ENCODE measurements around the gene NRXN3.

The NRXN3 gene

DNA sequence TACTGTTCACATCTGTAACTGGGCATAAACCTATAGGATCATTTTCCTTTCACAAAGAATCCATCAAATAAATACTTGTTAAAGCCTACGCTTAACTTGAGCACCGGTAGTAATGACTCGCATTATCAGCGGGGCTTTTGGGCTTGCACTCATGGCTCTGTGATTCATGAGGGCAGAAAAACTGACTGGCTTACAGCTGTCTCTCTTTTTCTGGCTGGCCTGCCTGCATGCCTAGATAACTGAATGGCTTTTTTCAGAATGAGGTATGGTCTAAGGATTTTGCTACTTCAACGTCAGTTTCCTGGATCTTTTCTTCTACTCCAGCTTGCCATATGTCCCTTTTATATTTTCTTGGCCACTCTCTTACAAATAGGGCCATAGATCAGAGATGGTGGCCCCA is 531.1 kb downstream of the NRXN3 start:
- DNase-seq (ENCODE audit: extremely low read depth in 1 of 2, low read depth in 1 of 2) = no peak

DNA sequence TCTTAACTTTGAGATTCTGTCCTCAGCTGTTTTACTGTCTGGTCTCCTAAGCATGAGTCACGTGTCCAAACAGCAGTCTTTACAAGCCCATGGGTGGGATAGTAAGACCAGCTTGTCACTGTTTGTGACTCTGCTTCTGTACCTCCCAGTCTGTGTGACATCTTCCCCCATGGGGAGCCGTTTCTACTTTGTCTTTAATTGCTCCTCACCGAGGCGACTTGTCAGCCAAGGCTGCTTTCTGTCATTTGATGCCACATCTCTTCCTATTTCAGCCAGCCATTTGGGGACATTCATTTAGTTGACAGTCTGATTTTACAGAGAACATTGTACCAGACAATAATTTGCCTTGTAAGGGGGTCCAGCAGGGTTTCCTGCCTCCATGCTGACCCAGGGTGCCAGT is 534.8 kb downstream of the NRXN3 start:
- DNase-seq (ENCODE audit: extremely low read depth in 1 of 2, low read depth in 1 of 2) = no peak

DNA sequence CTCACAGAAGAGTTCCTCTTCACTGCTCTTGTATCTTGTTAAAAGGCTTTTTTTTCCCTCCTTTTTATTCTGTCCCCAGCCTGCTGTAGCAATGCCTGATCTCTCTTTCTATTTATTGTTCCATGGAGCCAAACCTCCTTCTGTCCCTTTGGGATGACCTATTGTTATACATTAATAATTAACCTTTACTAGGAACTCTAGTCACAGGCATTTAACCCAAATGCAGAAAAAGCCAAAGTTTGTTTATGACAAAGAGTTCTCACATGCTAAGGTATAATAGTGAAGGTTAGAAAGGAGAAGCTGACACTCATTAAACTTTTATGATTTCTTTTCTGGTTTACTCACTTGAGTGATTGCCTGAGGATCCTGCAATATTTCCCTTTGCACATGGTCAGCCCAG is 535.8 kb downstream of the NRXN3 start:
- DNase-seq (ENCODE audit: extremely low read depth in 1 of 2, low read depth in 1 of 2) = no peak

DNA sequence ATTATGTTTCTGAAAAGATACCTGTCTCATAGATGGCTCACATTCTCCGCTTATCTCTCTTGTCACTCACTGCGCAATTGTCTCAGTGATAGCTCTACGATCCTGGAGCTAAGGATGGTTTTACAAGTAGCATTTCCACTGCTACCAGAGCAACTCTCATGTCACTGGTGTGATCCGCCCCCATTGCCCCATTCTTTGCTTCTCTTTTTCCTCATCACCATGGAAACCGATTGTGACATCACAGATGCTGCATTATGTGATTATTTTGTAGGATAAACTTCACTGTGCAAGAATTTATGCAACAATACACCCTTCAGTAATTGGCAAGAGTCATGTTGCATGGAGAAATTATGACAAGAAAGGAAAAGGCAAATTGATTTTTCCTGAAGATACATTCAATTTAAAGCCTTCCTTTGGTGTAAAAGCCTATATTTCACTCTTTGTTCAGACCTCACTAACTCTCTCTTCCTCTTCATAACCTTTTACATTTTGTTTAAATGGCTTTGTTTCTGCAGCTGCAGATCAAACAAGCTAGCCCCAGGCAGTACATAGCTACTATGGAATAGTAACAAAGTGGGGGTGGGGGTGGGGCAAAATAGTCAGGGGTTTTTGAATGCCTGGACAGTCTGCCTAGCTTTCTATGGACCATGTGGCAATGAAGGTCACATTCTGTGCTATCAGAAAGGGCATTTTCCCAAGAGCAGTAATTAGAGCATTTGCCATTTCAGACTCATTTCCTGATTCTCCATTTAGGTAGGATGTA is 539.8 kb downstream of the NRXN3 start:
- DNase-seq (ENCODE audit: extremely low read depth in 1 of 2, low read depth in 1 of 2) = no peak

DNA sequence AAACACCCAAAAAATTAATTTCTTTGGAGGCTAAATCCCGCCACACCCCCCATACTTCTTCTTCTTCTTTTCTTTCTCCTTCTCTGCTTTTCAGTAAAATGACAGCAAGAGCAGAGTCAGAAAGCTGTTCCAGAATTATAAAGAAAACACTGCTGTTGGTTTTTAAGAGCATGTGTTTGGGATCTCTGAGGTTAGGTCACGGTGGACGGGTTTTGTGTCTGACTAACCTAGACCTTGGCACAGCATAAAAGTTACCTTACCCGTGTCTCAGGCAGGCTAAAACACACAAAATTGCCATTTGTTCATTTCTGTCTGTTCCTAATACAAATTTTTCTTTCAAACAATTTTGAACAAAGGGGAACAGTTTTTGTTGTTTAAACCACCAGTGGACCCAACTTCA is 540.8 kb downstream of the NRXN3 start:
- no peak for DNase-seq (ENCODE audit: extremely low read depth in 1 of 2, low read depth in 1 of 2)

- DNase-seq (ENCODE audit: extremely low read depth in 1 of 2, low read depth in 1 of 2) = no peak
These were observed 543.5 kb downstream of the NRXN3 start for GRCh38 chr14:78713716-78714115.

DNA sequence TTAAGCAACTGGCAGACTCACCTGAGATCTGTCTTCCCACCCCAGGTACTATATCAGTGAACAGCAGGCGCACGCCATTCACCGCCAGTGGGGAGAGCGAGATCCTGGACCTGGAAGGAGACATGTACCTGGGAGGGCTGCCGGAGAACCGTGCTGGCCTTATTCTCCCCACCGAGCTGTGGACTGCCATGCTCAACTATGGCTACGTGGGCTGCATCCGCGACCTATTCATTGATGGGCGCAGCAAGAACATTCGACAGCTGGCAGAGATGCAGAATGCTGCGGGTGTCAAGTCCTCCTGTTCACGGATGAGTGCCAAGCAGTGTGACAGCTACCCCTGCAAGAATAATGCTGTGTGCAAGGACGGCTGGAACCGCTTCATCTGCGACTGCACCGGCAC is 544.5 kb downstream of the NRXN3 start:
- DNase-seq (ENCODE audit: extremely low read depth in 1 of 2, low read depth in 1 of 2) = no peak

GRCh38 chr14:78721756-78722480 is 551.7 kb downstream of the NRXN3 start:
- no peak for DNase-seq (ENCODE audit: extremely low read depth in 1 of 2, low read depth in 1 of 2)

- DNase-seq (ENCODE audit: extremely low read depth in 1 of 2, low read depth in 1 of 2) = no peak
These were observed 554.9 kb downstream of the NRXN3 start for GRCh38 chr14:78725086-78725485.

- no peak for DNase-seq (ENCODE audit: extremely low read depth in 1 of 2, low read depth in 1 of 2)
These were observed 566.9 kb downstream of the NRXN3 start for GRCh38 chr14:78737116-78737515.

GRCh38 chr14:78737601-78738000 is 567.4 kb downstream of the NRXN3 start:
- DNase-seq (ENCODE audit: extremely low read depth in 1 of 2, low read depth in 1 of 2) = no peak

DNA sequence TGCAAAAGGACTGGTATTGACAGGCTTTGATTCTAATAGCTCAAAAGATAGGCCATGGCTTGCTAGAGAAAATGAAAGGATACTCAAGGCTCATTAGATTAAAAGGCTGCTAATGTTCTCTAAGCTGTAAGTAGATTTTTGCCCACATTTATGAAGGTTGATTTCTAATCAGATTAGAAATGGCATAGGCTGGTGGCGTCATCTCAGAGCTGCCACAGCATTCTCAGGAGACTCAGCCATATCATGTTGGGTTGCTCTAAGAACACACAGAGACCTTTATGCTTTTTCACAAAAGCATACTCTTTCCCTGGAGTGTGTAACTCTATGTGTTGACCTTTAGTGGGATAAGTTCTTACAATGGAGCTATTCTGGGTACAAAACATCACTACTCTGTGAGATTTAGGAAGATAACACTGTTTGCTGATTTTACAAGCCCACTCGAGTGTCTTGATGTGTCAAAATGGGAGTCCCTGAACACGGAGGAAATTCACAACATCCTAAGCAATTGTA is 576.0 kb downstream of the NRXN3 start:
- DNase-seq (ENCODE audit: extremely low read depth in 1 of 2, low read depth in 1 of 2) = no peak

GRCh38 chr14:78747813-78748212 is 577.6 kb downstream of the NRXN3 start:
- no peak for DNase-seq (ENCODE audit: extremely low read depth in 1 of 2, low read depth in 1 of 2)

- no peak for DNase-seq (ENCODE audit: extremely low read depth in 1 of 2, low read depth in 1 of 2)
These were observed 582.5 kb downstream of the NRXN3 start for GRCh38 chr14:78752518-78753188.

GRCh38 chr14:78754059-78754458 is 583.9 kb downstream of the NRXN3 start:
- no peak for DNase-seq (ENCODE audit: extremely low read depth in 1 of 2, low read depth in 1 of 2)

- no peak for DNase-seq (ENCODE audit: extremely low read depth in 1 of 2, low read depth in 1 of 2)
These were observed 588.2 kb downstream of the NRXN3 start for GRCh38 chr14:78758333-78758732.

- no peak for DNase-seq (ENCODE audit: extremely low read depth in 1 of 2, low read depth in 1 of 2)
These were observed 592.2 kb downstream of the NRXN3 start for GRCh38 chr14:78762331-78762730.

GRCh38 chr14:78763746-78764145 is 593.6 kb downstream of the NRXN3 start:
- DNase-seq (ENCODE audit: extremely low read depth in 1 of 2, low read depth in 1 of 2) = no peak

GRCh38 chr14:78764240-78764639 is 594.1 kb downstream of the NRXN3 start:
- no peak for DNase-seq (ENCODE audit: extremely low read depth in 1 of 2, low read depth in 1 of 2)

DNA sequence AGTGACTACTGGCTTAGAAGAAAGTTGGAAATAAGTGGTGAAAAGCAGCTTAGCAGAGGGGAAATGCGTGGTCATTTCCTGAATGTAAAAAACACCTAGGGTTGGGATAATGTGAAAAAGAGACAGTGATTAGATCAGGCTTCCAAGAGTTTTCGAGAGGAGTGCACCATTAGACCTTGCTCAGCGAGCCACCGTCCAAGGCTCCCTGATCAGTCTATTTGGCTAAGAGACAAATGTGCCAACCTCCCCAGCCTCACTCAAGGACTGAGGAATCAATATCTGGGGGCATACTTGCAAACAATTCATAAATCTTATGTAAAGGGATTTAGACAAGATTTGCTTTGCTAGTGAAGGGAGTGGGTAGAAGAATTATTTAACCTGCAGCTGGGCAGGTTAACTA is 594.5 kb downstream of the NRXN3 start:
- DNase-seq (ENCODE audit: extremely low read depth in 1 of 2, low read depth in 1 of 2) = no peak

DNA sequence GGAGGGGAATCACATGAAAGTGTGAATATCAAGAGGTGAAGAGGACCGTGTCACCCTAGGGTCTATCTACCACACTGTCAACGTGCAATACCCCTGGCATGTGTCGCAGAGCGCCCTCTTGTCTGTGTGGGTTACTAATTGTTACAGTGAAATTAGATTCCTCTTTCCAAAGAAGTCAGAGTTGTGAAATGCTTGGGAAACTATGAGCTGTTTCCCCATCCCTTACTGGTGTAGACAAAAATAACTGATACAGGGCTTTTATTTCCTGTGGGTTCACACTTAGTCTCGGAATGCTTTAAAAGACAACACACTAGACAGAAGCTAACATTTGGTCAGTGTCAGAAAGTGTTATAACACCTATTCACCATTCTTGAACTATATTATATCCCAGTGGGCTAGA is 597.3 kb downstream of the NRXN3 start:
- no peak for DNase-seq (ENCODE audit: extremely low read depth in 1 of 2, low read depth in 1 of 2)

DNA sequence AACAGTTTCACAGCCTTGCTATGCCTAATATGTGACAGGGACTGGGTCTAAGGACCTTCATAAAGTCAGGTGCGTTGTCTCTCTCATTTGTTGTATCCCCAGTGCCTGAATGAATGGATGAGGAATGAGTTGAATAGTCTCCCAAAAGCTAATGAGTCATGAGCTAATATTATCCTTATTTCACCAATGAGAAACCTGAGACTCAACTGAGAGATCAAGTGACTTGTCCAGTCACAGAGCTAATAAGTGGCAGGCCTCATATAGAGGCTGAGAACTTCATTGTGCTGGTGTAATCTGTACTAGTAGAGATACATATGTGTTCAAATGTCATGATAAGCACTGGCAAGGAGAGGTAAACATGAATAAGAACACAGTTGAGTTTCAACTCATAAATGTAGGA is 612.4 kb downstream of the NRXN3 start:
- no peak for DNase-seq (ENCODE audit: extremely low read depth in 1 of 2, low read depth in 1 of 2)
